Spleen (tissue), 11 donors: ENCODE results near the gene NHERF2. TPM values are rescaled to one million over a fixed set of nuclear protein-coding genes. Genes with fewer than 3 reads are reported as not detected.

Experiments
- DNase-seq: peaks from one replicate; pipeline ENCODE4 v3.0.0-alpha.2; 2020
- H3K27ac ChIP-seq, 8 donors: fragments of 200-600 bp; sonication (generic) in 7 of 8; 1 replicate in 4 of 8; 2 replicates in 4 of 8; pipeline versions ENCODE4 v1.5.0 to v1.8.0; 2016 to 2021; ENCODE audit warnings: inconsistent platforms in 4 of 8, mild to moderate bottlenecking in 4 of 8, moderate library complexity in 1 of 8
- H3K27me3 ChIP-seq, 7 donors: fragments of 200-600 bp; sonication (generic) in 6 of 7; replicated peaks in 1 of 7; 1 replicate in 4 of 7; 2 replicates in 3 of 7; pipeline versions ENCODE4 v1.5.0 to v1.8.0; 2016 to 2021; ENCODE audit warnings: inconsistent platforms in 3 of 7, mild to moderate bottlenecking in 1 of 7
- H3K36me3 ChIP-seq, 6 donors: fragments of 200-600 bp; sonication (generic) in 5 of 6; 1 replicate in 4 of 6; 2 replicates in 2 of 6; pipeline versions ENCODE4 v1.5.0 to v1.8.0; 2016 to 2021; ENCODE audit warnings: inconsistent platforms in 2 of 6
- H3K4me1 ChIP-seq, 6 donors: fragments of 200-600 bp; sonication (generic) in 5 of 6; 1 replicate in 3 of 6; 2 replicates in 3 of 6; pipeline versions ENCODE4 v1.5.0 to v1.8.0; 2016 to 2021; ENCODE audit warnings: inconsistent platforms in 3 of 6
- H3K4me3 ChIP-seq, 8 donors: fragments of 200-600 bp; sonication (generic) in 7 of 8; 1 replicate in 4 of 8; 2 replicates in 4 of 8; pipeline versions ENCODE4 v1.5.0 to v1.8.0; 2016 to 2021; ENCODE audit warnings: inconsistent platforms in 4 of 8, mild to moderate bottlenecking in 4 of 8, moderate library complexity in 2 of 8
- H3K9me3 ChIP-seq, 8 donors: fragments of 200-600 bp; sonication (generic) in 7 of 8; 1 replicate in 4 of 8; 2 replicates in 4 of 8; pipeline versions ENCODE4 v1.5.0 to v1.8.0; 2016 to 2021; ENCODE audit warnings: inconsistent platforms in 4 of 8
- CTCF ChIP-seq, 11 experiments: fragments of 200-600 bp in 7 of 11; fragments of 450-650 bp in 4 of 11; sonication (generic) in 4 of 11; IDR thresholded peaks in 8 of 11; conservative IDR thresholded peaks in 3 of 11; 1 replicate in 7 of 11; 2 replicates in 4 of 11; pipeline versions ENCODE4 v1.4.0 to v1.8.0; 2016 to 2021; ENCODE audit warnings: antibody characterized with exemption in 11 of 11, inconsistent platforms in 4 of 11, mild to moderate bottlenecking in 1 of 11
- POLR2A ChIP-seq, 3 donors: fragments of 450-650 bp; IDR thresholded peaks; one replicate each; pipeline ENCODE4 v1.5.1; 2017; ENCODE audit warnings: antibody characterized with exemption in 3 of 3, mild to moderate bottlenecking in 1 of 3
- POLR2AphosphoS5 ChIP-seq, 3 donors: sonication (generic); formaldehyde crosslinking; IDR thresholded peaks; one replicate each; pipeline ENCODE4 v1.5.1; 2017; ENCODE audit warnings: antibody characterized with exemption in 3 of 3
- WGBS, 5 donors: extraction: QIAGEN DNeasy Blood & Tissue Kit in 3 of 5; methylation state at CpG; one replicate each; pipeline versions ENCODE4 v1.1.5 to v1.1.7; 2013 to 2018; 5-methylcytosine and 5-hydroxymethylcytosine counted together
- intact Hi-C: fragments of 100-400 bp; cut with DNase I; formaldehyde crosslinking; loops from one replicate; pipeline ENCODE4 v1.15.0; 2023; ENCODE audit warnings: low total_unique reads
- polyA plus RNA-seq, 3 donors: library from polyadenylated mRNA; stranded (reverse); fragments of 200-250 nt; gene quantifications; one replicate each; pipeline ENCODE4 v1.2.1, GENCODE V29; 2013
- total RNA-seq, 7 donors: library from RNA; depleted of rRNA in 3 of 7; stranded (reverse); fragments of >200 nt in 3 of 7; fragmentation: NEBNext Ultra II Directional in 4 of 7; extraction: Animal tissue kit (Norgen Biotek cat#: 25700) in 4 of 7; gene quantifications; one replicate each; pipeline versions ENCODE4 v1.1.0 to v1.2.1, GENCODE V29; 2016 to 2021
- donor health status: healthy with polysubstance abuse.
- donor health status: DM: no; HTN: no; CAD: no; lungs with moderate emphysema.
- donor health status: DM: no; HTN: no; CAD: no.
- donor health status: Bipolar disorder and iron deficiency.
- donor health status: healthy.
- donor health status: DM: no; HTN: no; CAD: no.
- donor health status: DM: yes; HTN: yes; CAD: no.

The NHERF2 gene
- total and polyA plus RNA-seq, 10 donors, result 62.4 to 218 (median 112) TPM

GRCh38 chr16:1991135-1991551, 35.6 kb upstream of the NHERF2 start:
- WGBS, 5 donors, result 0 to 8% (median 2%) methylated on average over 6 to 18 of the region's 18 CpGs

GRCh38 chr16:1991588-1991947, 35.1 kb upstream of the NHERF2 start:
- intact Hi-C loops, result no loop called here

More at GRCh38 chr16:1991135-1991551, 35.6 kb upstream of the NHERF2 start:
- intact Hi-C loops, result no loop called here
- Histone ChIP-seq H3K4me3 (peak overlapping the region in 7 of 8 donors; percentile 27 to 72 (median 38)), H3K4me1 (peaks cover 11 to 47% (median 30%) of the 10 kb centered on the region in 6 donors), H3K27ac (peak overlapping the region in 7 of 8 donors; percentile 70 to 93 (median 84)), H3K27me3 (peaks cover 0 to 39% (median 23%) of the 10 kb centered on the region in 7 donors), H3K36me3 (peaks cover 0 to 14% (median 8%) of the 10 kb centered on the region in 6 donors), H3K9me3 (peaks cover 0 to 5% (median 0%) of the 10 kb centered on the region in 8 donors)
- peak; percentile 33 to 83 (median 81) for TF ChIP-seq POLR2AphosphoS5 (IDR thresholded peaks at IDR 0.05)
- TF ChIP-seq CTCF (IDR thresholded peaks at IDR 0.05 in 8 of 11, conservative IDR thresholded peaks at IDR 0.05 in 3 of 11), result no peak
- TF ChIP-seq POLR2A (IDR thresholded peaks at IDR 0.05), result peak in 2 of 3 donors; percentile 6 to 14
- peak; percentile 90 for DNase-seq

GRCh38 chr16:1991948-1992703, 34.6 kb upstream of the NHERF2 start:
- WGBS, 5 donors, result 4 to 6% (median 5%) methylated on average over 41 to 96 of the region's 96 CpGs; no CpG with 5 or more reads in 1 of the 5 donors
- peak overlapping the region; percentile 27 to 72 (median 36) for H3K4me3 ChIP-seq

More at GRCh38 chr16:1991588-1991947, 35.1 kb upstream of the NHERF2 start:
- peaks cover 11 to 47% (median 30%) of the 10 kb centered on the region in 6 donors for H3K4me1 ChIP-seq
- no peak for DNase-seq
- H3K9me3 ChIP-seq, result peaks cover 0 to 5% (median 0%) of the 10 kb centered on the region in 8 donors
- H3K36me3 ChIP-seq, result peaks cover 0 to 14% (median 5%) of the 10 kb centered on the region in 6 donors
- TF ChIP-seq CTCF (IDR thresholded peaks at IDR 0.05 in 8 of 11, conservative IDR thresholded peaks at IDR 0.05 in 3 of 11), result no peak
- TF ChIP-seq POLR2A (IDR thresholded peaks at IDR 0.05), result no peak
- no peak for TF ChIP-seq POLR2AphosphoS5 (IDR thresholded peaks at IDR 0.05)
- H3K27ac ChIP-seq, result peak overlapping the region; percentile 70 to 93 (median 82)
- H3K27me3 ChIP-seq, result peaks cover 0 to 39% (median 23%) of the 10 kb centered on the region in 7 donors
- WGBS, 5 donors, result 9 to 21% (median 11%) methylated on average over 11 to 22 of the region's 22 CpGs
- peak overlapping the region; percentile 27 to 72 (median 36) for H3K4me3 ChIP-seq

More at GRCh38 chr16:1991948-1992703, 34.6 kb upstream of the NHERF2 start:
- Histone ChIP-seq H3K27ac (peak overlapping the region; percentile 70 to 93 (median 82)), H3K9me3 (peaks cover 0 to 5% (median 0%) of the 10 kb centered on the region in 8 donors), H3K36me3 (peaks cover 0 to 14% (median 5%) of the 10 kb centered on the region in 6 donors), H3K27me3 (peaks cover 0 to 39% (median 23%) of the 10 kb centered on the region in 7 donors), H3K4me1 (peaks cover 11 to 47% (median 30%) of the 10 kb centered on the region in 6 donors)
- TF ChIP-seq POLR2AphosphoS5 (IDR thresholded peaks at IDR 0.05) (peak; percentile 89 to 92 (median 91)), POLR2A (IDR thresholded peaks at IDR 0.05) (no peak), CTCF (IDR thresholded peaks at IDR 0.05 in 8 of 11, conservative IDR thresholded peaks at IDR 0.05 in 3 of 11) (peak in 2 of 11 experiments; percentile 15 to 36)
- peak; percentile 98 for DNase-seq
- intact Hi-C loops, result no loop called here
